Islet precursor cell (in vitro differentiated cells): ENCODE measurements around the gene PTPRN2.
"Not testable (repeated sequence)": the region's sequence is repeated elsewhere in the genome, so short reads cannot be mapped to it uniquely, and the experiment has no call there.

Experiments
- DNase-seq: peaks from one replicate; pipeline ENCODE4 v3.0.0-alpha.2; 2018

Gene PTPRN2

GRCh38 chr7:158357898-158358821 is 229.5 kb downstream of the PTPRN2 start:
- no peak for DNase-seq

GRCh38 chr7:158357106-158357897 is 230.3 kb downstream of the PTPRN2 start:
- no peak for DNase-seq

- no peak for DNase-seq
These were observed 231.2 kb downstream of the PTPRN2 start for GRCh38 chr7:158356454-158356853.

- no peak for DNase-seq
These were observed 232.1 kb downstream of the PTPRN2 start for GRCh38 chr7:158355456-158356065.

GRCh38 chr7:158354861-158355260 is 232.8 kb downstream of the PTPRN2 start:
- DNase-seq = no peak

- peak; percentile 80 for DNase-seq
These were observed 233.7 kb downstream of the PTPRN2 start for GRCh38 chr7:158353606-158354570.

GRCh38 chr7:158351899-158352729 is 235.5 kb downstream of the PTPRN2 start:
- peak; percentile 46 for DNase-seq

GRCh38 chr7:158351481-158351880 is 236.1 kb downstream of the PTPRN2 start:
- DNase-seq = peak; percentile 26

GRCh38 chr7:158351051-158351450 is 236.6 kb downstream of the PTPRN2 start:
- peak; percentile 43 for DNase-seq

- DNase-seq = peak; percentile 45
These were observed 237.3 kb downstream of the PTPRN2 start for GRCh38 chr7:158350166-158350900.

- DNase-seq = peak; percentile 13
These were observed 239.2 kb downstream of the PTPRN2 start for GRCh38 chr7:158348446-158348845.

- DNase-seq = peak; percentile 10
These were observed 239.6 kb downstream of the PTPRN2 start for GRCh38 chr7:158348039-158348438.

- peak; percentile 14 for DNase-seq
These were observed 241.9 kb downstream of the PTPRN2 start for GRCh38 chr7:158345731-158346130.

GRCh38 chr7:158344706-158345300 is 242.8 kb downstream of the PTPRN2 start:
- DNase-seq = no peak

- DNase-seq = no peak
These were observed 243.6 kb downstream of the PTPRN2 start for GRCh38 chr7:158343936-158344455.

- DNase-seq = peak; percentile 51
These were observed 244.1 kb downstream of the PTPRN2 start for GRCh38 chr7:158343526-158343925.

- DNase-seq = not testable (repeated sequence)
These were observed 246.5 kb downstream of the PTPRN2 start for GRCh38 chr7:158341097-158341496.

GRCh38 chr7:158336952-158337351 is 250.7 kb downstream of the PTPRN2 start:
- not testable (repeated sequence) for DNase-seq

- DNase-seq = not testable (repeated sequence)
These were observed 255.1 kb downstream of the PTPRN2 start for GRCh38 chr7:158332516-158332915.
